RKO (cell line): ENCODE results near the gene STIM2.
"Not testable (repeated sequence)": the region's sequence is repeated elsewhere in the genome, so short reads cannot be mapped to it uniquely, and the experiment has no call there.

Experiments used
- DNase-seq: peaks from one replicate; pipeline ENCODE4 v3.0.0-alpha.2; 2016; ENCODE audit warnings: low spot score

STIM2 gene

GRCh38 chr4:26953366-26953765, 92.7 kb downstream of the STIM2 start:
- no peak for DNase-seq

- no peak for DNase-seq
These were observed 93.3 kb downstream of the STIM2 start for GRCh38 chr4:26953770-26954423.

- no peak for DNase-seq
These were observed 94.6 kb downstream of the STIM2 start for GRCh38 chr4:26955241-26955640.

GRCh38 chr4:26958925-26959653, 98.4 kb downstream of the STIM2 start:
- no peak for DNase-seq

- no peak for DNase-seq
These were observed 99.0 kb downstream of the STIM2 start for GRCh38 chr4:26959654-26960047.

- no peak for DNase-seq
These were observed 102.1 kb downstream of the STIM2 start for GRCh38 chr4:26962720-26963119.

- no peak for DNase-seq
These were observed 103.9 kb downstream of the STIM2 start for GRCh38 chr4:26964512-26964911.

GRCh38 chr4:26964994-26965393, 104.4 kb downstream of the STIM2 start:
- DNase-seq, result no peak

GRCh38 chr4:26975464-26976181, 115.0 kb downstream of the STIM2 start:
- not testable (repeated sequence) for DNase-seq

GRCh38 chr4:26978387-26979053, 117.9 kb downstream of the STIM2 start:
- DNase-seq, result no peak

GRCh38 chr4:26984896-26985295, 124.3 kb downstream of the STIM2 start:
- no peak for DNase-seq

GRCh38 chr4:26985873-26986272, 125.2 kb downstream of the STIM2 start:
- no peak for DNase-seq

GRCh38 chr4:26987191-26987590, 126.5 kb downstream of the STIM2 start:
- DNase-seq, result no peak

- DNase-seq, result no peak
These were observed 130.4 kb downstream of the STIM2 start for GRCh38 chr4:26991057-26991456.

- DNase-seq, result peak; percentile 17
These were observed 132.2 kb downstream of the STIM2 start for GRCh38 chr4:26992657-26993361.

GRCh38 chr4:26993539-26993938, 132.9 kb downstream of the STIM2 start:
- no peak for DNase-seq

- no peak for DNase-seq
These were observed 133.3 kb downstream of the STIM2 start for GRCh38 chr4:26993967-26994366.

GRCh38 chr4:26995316-26995715, 134.7 kb downstream of the STIM2 start:
- DNase-seq, result no peak

- DNase-seq, result no peak
These were observed 136.1 kb downstream of the STIM2 start for GRCh38 chr4:26996745-26997144.

GRCh38 chr4:26999689-27000088, 139.0 kb downstream of the STIM2 start:
- no peak for DNase-seq

- DNase-seq, result no peak
These were observed 139.5 kb downstream of the STIM2 start for GRCh38 chr4:27000122-27000521.

GRCh38 chr4:27000820-27001219, 140.2 kb downstream of the STIM2 start:
- peak; percentile 35 for DNase-seq
